Uterus (tissue), 2 donors: ENCODE data around the gene NR6A1.

Experiments
- POLR2A ChIP-seq, 2 donors: fragments of 450-650 bp; IDR thresholded peaks; one replicate each; pipeline ENCODE4 v1.6.1; 2016; ENCODE audit warnings: antibody characterized with exemption in 2 of 2, mild to moderate bottlenecking in 1 of 2, moderate library complexity in 1 of 2
- TF ChIP-seq, protein P1 (sequence below), 4 experiments: fragments of 200-600 bp in 2 of 4; fragments of 450-650 bp in 2 of 4; sonication (generic) in 2 of 4; IDR thresholded peaks; one replicate each; pipeline ENCODE4 v1.5.1; 2016 to 2019; ENCODE audit warnings: antibody characterized with exemption in 4 of 4, mild to moderate bottlenecking in 2 of 4, moderate library complexity in 1 of 4

DNA sequence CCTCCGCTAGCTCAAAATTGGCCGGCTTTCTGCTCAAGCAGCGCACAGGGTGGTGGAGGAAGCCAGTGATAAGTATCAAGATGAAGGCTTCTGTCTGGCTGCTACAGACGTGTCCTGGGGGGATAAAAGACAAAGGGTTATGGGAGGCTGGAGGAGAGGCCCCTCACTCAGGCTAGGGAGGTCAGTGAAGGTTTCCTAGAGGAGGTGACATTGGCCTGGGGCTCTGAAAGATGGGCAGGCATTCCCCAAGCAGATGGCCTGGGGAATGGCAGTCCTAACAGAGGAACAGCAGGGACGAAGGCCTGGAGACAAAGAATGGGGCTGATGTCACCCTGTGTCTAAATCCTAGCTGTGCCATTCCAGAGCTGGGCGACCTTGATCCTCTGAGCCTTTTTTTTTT is 38.1 kb upstream of the NR6A1 start:
- TF ChIP-seq POLR2A (IDR thresholded peaks at IDR 0.05) = no peak
- TF ChIP-seq, protein P1, sequence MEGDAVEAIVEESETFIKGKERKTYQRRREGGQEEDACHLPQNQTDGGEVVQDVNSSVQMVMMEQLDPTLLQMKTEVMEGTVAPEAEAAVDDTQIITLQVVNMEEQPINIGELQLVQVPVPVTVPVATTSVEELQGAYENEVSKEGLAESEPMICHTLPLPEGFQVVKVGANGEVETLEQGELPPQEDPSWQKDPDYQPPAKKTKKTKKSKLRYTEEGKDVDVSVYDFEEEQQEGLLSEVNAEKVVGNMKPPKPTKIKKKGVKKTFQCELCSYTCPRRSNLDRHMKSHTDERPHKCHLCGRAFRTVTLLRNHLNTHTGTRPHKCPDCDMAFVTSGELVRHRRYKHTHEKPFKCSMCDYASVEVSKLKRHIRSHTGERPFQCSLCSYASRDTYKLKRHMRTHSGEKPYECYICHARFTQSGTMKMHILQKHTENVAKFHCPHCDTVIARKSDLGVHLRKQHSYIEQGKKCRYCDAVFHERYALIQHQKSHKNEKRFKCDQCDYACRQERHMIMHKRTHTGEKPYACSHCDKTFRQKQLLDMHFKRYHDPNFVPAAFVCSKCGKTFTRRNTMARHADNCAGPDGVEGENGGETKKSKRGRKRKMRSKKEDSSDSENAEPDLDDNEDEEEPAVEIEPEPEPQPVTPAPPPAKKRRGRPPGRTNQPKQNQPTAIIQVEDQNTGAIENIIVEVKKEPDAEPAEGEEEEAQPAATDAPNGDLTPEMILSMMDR (IDR thresholded peaks at IDR 0.05) = no peak
